Heart left ventricle (tissue), 16 donors: ENCODE results near the gene BTRC. TPM values are rescaled to one million over a fixed set of nuclear protein-coding genes. Genes with fewer than 3 reads are reported as not detected.

Experiments
- ATAC-seq, 4 donors: fragments of 200-7000 bp; cut with Tn5 transposase; one replicate each; pipeline ENCODE4 v1.9.1; 2020 to 2022; ENCODE audit warnings: moderate library complexity in 4 of 4, mild to moderate bottlenecking in 3 of 4, moderate number of reproducible peaks in 1 of 4
- DNase-seq, 5 donors: peaks; one replicate each; pipeline ENCODE4 v3.0.0-alpha.2; 2020
- H3K27ac ChIP-seq, 12 donors: fragments of 200-600 bp; sonication (generic) in 4 of 12; one replicate each; pipeline versions ENCODE4 v1.5.0 to v1.8.0; 2016 to 2022; ENCODE audit warnings: mild to moderate bottlenecking in 2 of 12
- H3K27me3 ChIP-seq, 9 donors: fragments of 200-600 bp; sonication (generic) in 2 of 9; one replicate each; pipeline versions ENCODE4 v1.5.1 to v1.8.0; 2016 to 2022; ENCODE audit warnings: mild to moderate bottlenecking in 3 of 9
- H3K36me3 ChIP-seq, 9 donors: fragments of 200-600 bp; sonication (generic) in 2 of 9; one replicate each; pipeline versions ENCODE4 v1.5.0 to v1.8.0; 2018 to 2022; ENCODE audit warnings: mild to moderate bottlenecking in 2 of 9
- H3K4me1 ChIP-seq, 12 donors: fragments of 200-600 bp; sonication (generic) in 4 of 12; one replicate each; pipeline versions ENCODE4 v1.5.0 to v1.8.0; 2016 to 2022; ENCODE audit warnings: mild to moderate bottlenecking in 3 of 12
- H3K4me3 ChIP-seq, 12 donors: fragments of 200-600 bp; sonication (generic) in 4 of 12; one replicate each; pipeline versions ENCODE4 v1.5.0 to v1.8.0; 2017 to 2022; ENCODE audit warnings: mild to moderate bottlenecking in 9 of 12, moderate library complexity in 4 of 12
- H3K9me3 ChIP-seq, 12 donors: fragments of 200-600 bp; sonication (generic) in 4 of 12; one replicate each; pipeline versions ENCODE4 v1.5.0 to v1.8.0; 2016 to 2022; ENCODE audit warnings: mild to moderate bottlenecking in 1 of 12
- CTCF ChIP-seq, 12 donors: fragments of 200-600 bp; sonication (generic) in 4 of 12; IDR thresholded peaks; one replicate each; pipeline versions ENCODE4 v1.5.0 to v1.8.0; 2018 to 2022; ENCODE audit warnings: antibody characterized with exemption in 12 of 12, mild to moderate bottlenecking in 5 of 12
- POLR2A ChIP-seq, 2 donors: fragments of 450-650 bp; IDR thresholded peaks; one replicate each; pipeline ENCODE4 v1.6.1; 2017; ENCODE audit warnings: antibody characterized with exemption in 2 of 2, mild to moderate bottlenecking in 2 of 2, moderate library complexity in 2 of 2
- WGBS, 4 donors: extraction: QIAGEN DNeasy Blood & Tissue Kit in 2 of 4; methylation state at CpG; one replicate each; pipeline versions ENCODE4 v1.1.5 to v1.1.7; 2013 to 2018; 5-methylcytosine and 5-hydroxymethylcytosine counted together
- intact Hi-C, 10 donors: fragments of 100-400 bp; cut with DNase I; formaldehyde crosslinking; loops; one replicate each; pipeline versions ENCODE4 v1.11.1 to v1.14.2; 2022
- polyA plus RNA-seq, 2 donors: library from polyadenylated mRNA; stranded (reverse); fragments of 200-250 nt; gene quantifications; one replicate each; pipeline ENCODE4 v1.2.3, GENCODE V29; 2013
- total RNA-seq, 9 donors: library from RNA; depleted of rRNA in 2 of 9; stranded (reverse); fragments of >200 nt in 2 of 9; fragmentation: NEBNext Ultra II Directional in 3 of 9; extraction: Animal tissue kit (Norgen Biotek cat#: 25700) in 3 of 9; gene quantifications; one replicate each; pipeline versions ENCODE4 v1.1.0 to v1.2.4, GENCODE V29; 2016 to 2023
- donor health status: ischemic (EF 13 %, LVEDD 7.1; RV severe dilation, severe dysfunction).
- donor health status: healthy with polysubstance abuse.
- donor health status: DM: no; HTN: yes; CAD: no.
- donor health status: DM: no; HTN: no; CAD: no.
- donor health status: ischemic (EF 25% LVEDD 6.9; RV normal size, moderate dysfunction).
- donor health status: ischemic (EF 25% LVEDD 5.7; RV mildly dilated, moderate dysfunction).
- donor health status: healthy.
- donor health status: DM: yes; HTN: yes; CAD: no.
- donor health status: ischemic (EF 35%, LVEDD 5.7; RV mildly dilated, moderate dysfunction).
- donor health status: nonischemic (EF 11% LVEDD 7.7; RV severe dilation, severe dysfunction).
- donor health status: DM: yes; HTN: yes; CAD: no.
- donor health status: PGD.
- donor health status: ischemic (EF 29% LVEDD 5.4; RV normal size, mild dysfunction).
- donor health status: nonischemic (EF 23%, LVEDD 6.1; RV moderate dilation, normal function).

BTRC gene
- total and polyA plus RNA-seq, 11 donors = 10.7 to 53.5 (median 32.1) TPM

DNA sequence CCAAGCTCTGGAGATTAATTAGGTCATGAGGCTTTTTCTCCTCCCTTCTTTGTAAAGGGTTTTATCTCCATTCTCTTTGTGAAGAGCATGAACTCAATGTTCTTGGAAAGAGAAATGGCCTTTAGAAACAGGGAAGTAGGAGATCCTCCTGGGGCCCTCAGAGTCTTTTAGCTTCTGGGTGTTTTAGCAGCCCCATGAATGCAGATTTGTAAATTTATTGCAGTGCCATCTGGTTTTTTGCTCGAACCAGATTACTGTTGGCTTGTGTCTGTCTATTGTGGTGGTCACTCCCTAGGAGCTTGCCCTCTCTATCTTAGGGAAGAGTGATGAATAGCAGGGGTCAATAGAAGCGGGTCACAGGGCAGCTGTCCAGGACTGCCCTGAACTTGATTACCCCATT is 110.6 kb downstream of the BTRC start:
- no peak for DNase-seq
- TF ChIP-seq POLR2A (IDR thresholded peaks at IDR 0.05) = no peak
- ATAC-seq = peak in 2 of 4 donors; percentile 34 to 57
- no peak overlapping the region for H3K27ac ChIP-seq
- intact Hi-C loops = loop anchor here in 3 of 10 donors (10.0 kb wide), 1 partner anchor 250 kb away; no protein-coding TSS in a partner anchor
- WGBS, 4 donors = 32 to 53% (median 41%) methylated on average over 2 of the region's 2 CpGs
- no peaks in the 10 kb centered on the region for H3K27me3 ChIP-seq
- H3K36me3 ChIP-seq = peaks cover 0 to 6% (median 0%) of the 10 kb centered on the region in 9 donors
- H3K9me3 ChIP-seq = no peaks in the 10 kb centered on the region
- peaks cover 0 to 42% (median 10%) of the 10 kb centered on the region in 12 donors for H3K4me1 ChIP-seq
- no peak overlapping the region for H3K4me3 ChIP-seq

GRCh38 chr10:101466016-101466912 is 112.3 kb downstream of the BTRC start:
- DNase-seq = no peak
- H3K9me3 ChIP-seq = no peaks in the 10 kb centered on the region
- no peaks in the 10 kb centered on the region for H3K27me3 ChIP-seq
- no peak overlapping the region for H3K4me3 ChIP-seq
- ATAC-seq = no peak
- peaks cover 0 to 40% (median 10%) of the 10 kb centered on the region in 12 donors for H3K4me1 ChIP-seq
- H3K27ac ChIP-seq = no peak overlapping the region
- 60 to 66% (median 62%) methylated on average over 5 of the region's 5 CpGs for WGBS, 4 donors
- intact Hi-C loops = loop anchor here in 9 of 10 donors (2.0 to 10.0 kb wide), 4 partner anchors 164 to 254 kb away; no protein-coding TSS in a partner anchor
- TF ChIP-seq POLR2A (IDR thresholded peaks at IDR 0.05) (no peak), CTCF (IDR thresholded peaks at IDR 0.05) (no peak)
- peaks cover 0 to 6% (median 0%) of the 10 kb centered on the region in 9 donors for H3K36me3 ChIP-seq

DNA sequence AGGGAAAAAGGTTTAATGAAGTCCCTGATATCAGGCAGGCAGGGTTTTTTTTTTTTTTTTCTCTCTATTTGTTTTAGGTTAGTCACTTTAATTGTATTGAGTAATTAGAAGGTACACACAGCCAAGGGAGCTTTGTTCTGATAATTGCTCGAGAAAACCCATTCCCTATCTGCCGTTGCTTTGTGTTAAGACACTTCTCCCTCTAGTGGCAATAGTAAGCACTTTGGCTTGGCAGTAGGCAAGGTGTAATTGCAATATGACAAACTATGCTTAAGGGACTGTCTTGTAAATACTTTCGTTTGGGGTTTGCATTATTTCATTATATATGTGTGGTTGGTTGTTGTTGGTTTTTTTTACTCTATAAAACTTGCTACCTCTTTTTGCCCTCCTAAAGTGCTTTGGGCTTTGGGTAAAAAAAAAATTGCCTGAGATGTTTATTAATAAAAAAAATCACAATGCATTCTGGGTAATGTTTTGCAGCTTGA is 113.4 kb downstream of the BTRC start:
- Histone ChIP-seq H3K27ac (no peak overlapping the region), H3K4me3 (no peak overlapping the region), H3K27me3 (no peaks in the 10 kb centered on the region), H3K4me1 (peaks cover 0 to 34% (median 10%) of the 10 kb centered on the region in 12 donors), H3K36me3 (peaks cover 0 to 2% (median 0%) of the 10 kb centered on the region in 9 donors), H3K9me3 (no peaks in the 10 kb centered on the region)
- no peak for TF ChIP-seq POLR2A (IDR thresholded peaks at IDR 0.05)
- peak; percentile 66 to 92 (median 76) for TF ChIP-seq CTCF (IDR thresholded peaks at IDR 0.05)
- ATAC-seq = peak; percentile 56 to 88 (median 82)
- intact Hi-C loops = loop anchor here (1.0 to 10.0 kb wide), 5 partner anchors 165 to 255 kb away; no protein-coding TSS in a partner anchor
- DNase-seq = peak in 2 of 5 donors; percentile 23 to 27
- 1 to 2% (median 1%) methylated on average over 3 of the region's 3 CpGs for WGBS, 4 donors

DNA sequence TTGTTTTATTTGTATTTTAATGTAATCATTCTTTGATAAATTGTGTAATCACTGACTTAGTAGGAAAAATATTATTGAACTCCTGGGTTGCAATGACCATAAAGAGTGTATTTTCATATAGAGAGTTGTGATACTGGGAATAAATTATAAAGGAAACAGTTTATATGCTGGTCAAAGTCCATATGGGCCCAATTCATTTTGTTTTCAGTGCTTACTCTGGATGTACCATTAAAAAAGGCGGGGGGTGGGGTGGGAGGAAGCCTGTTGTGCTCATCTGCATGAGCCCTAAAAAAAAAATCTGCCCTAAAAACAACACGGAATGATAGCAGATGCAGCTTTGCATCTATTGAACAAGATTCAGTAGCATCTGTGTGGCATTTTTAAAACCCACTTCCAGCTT is 114.2 kb downstream of the BTRC start:
- Histone ChIP-seq H3K27ac (no peak overlapping the region), H3K9me3 (no peaks in the 10 kb centered on the region), H3K4me3 (no peak overlapping the region), H3K36me3 (no peaks in the 10 kb centered on the region), H3K27me3 (no peaks in the 10 kb centered on the region), H3K4me1 (peaks cover 0 to 34% (median 10%) of the 10 kb centered on the region in 12 donors)
- intact Hi-C loops = loop anchor here in 9 of 10 donors (5.0 to 10.0 kb wide), 3 partner anchors 166 to 256 kb away; no protein-coding TSS in a partner anchor
- TF ChIP-seq POLR2A (IDR thresholded peaks at IDR 0.05) (no peak), CTCF (IDR thresholded peaks at IDR 0.05) (no peak)
- DNase-seq (no peak), ATAC-seq (no peak)
- WGBS, 4 donors = 79 to 82% (median 81%) methylated on average over 2 of the region's 2 CpGs
